ENCODE measurements around the gene HBM. TPM values are rescaled to one million over a fixed set of nuclear protein-coding genes. Genes with fewer than 3 reads are reported as not detected.
"Not testable (repeated sequence)": the region's sequence is repeated elsewhere in the genome, so short reads cannot be mapped to it uniquely, and the experiment has no call there.

The HBM gene
- total and polyA plus RNA-seq, 10 of the 15 experiments (the other 5 are each of a cell fraction or from before 2014, with no cell fraction given) = 0.23 TPM; not detected in 9

DNA sequence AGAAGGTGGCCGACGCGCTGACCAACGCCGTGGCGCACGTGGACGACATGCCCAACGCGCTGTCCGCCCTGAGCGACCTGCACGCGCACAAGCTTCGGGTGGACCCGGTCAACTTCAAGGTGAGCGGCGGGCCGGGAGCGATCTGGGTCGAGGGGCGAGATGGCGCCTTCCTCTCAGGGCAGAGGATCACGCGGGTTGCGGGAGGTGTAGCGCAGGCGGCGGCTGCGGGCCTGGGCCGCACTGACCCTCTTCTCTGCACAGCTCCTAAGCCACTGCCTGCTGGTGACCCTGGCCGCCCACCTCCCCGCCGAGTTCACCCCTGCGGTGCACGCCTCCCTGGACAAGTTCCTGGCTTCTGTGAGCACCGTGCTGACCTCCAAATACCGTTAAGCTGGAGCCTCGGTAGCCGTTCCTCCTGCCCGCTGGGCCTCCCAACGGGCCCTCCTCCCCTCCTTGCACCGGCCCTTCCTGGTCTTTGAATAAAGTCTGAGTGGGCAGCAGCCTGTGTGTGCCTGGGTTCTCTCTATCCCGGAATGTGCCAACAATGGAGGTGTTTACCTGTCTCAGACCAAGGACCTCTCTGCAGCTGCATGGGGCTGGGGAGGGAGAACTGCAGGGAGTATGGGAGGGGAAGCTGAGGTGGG lies 7.6 kb downstream of the HBM start:
- peaks cover 7 to 10% of the 10 kb centered on the region in 2 experiments for H3K27me3 ChIP-seq (replicated peaks in 1 of 2; ENCODE audit: control insufficient read depth in 2 of 2, insufficient read depth in 2 of 2, low read length in 1 of 2)
- intact Hi-C loops (cut with micrococcal nuclease; ENCODE audit: unreplicated experiment); H2AFZ ChIP-seq (ENCODE audit: control insufficient read depth, low read depth, low read length); POLR2A ChIA-PET; H3K79me2 ChIP-seq (ENCODE audit: control insufficient read depth, insufficient read depth, low read length); H3K36me3 ChIP-seq (ENCODE audit: control insufficient read depth in 2 of 2, insufficient read depth in 2 of 2, low read length in 1 of 2); H3K9ac ChIP-seq (ENCODE audit: control insufficient read depth, insufficient read depth, low read length); H3K4me2 ChIP-seq (ENCODE audit: control insufficient read depth, insufficient read depth); BruUV-seq (replicated peaks); H3K4me1 ChIP-seq (ENCODE audit: control insufficient read depth, insufficient read depth, low read length); H3K4me3 ChIP-seq; RAD21 ChIA-PET (ENCODE audit: unreplicated experiment); FAIRE-seq; H3K27ac ChIP-seq (ENCODE audit: control insufficient read depth, insufficient read depth); H4K20me1 ChIP-seq (ENCODE audit: control insufficient read depth, insufficient read depth); DNase-seq (ENCODE audit: low read depth, low spot score); in situ Hi-C loops (cut with MboI); ATAC-seq; H3K9me3 ChIP-seq (replicated peaks; ENCODE audit: control insufficient read depth, insufficient read depth, low read length); CTCF ChIA-PET; SMC1A ChIA-PET (ENCODE audit: uncharacterized antibody, unreplicated experiment): not testable (repeated sequence)
- 29% methylated on average over 10 of the region's 44 CpGs for WGBS (ENCODE audit: insufficient coverage, insufficient replicate concordance, low lambda C conversion rate, missing lambda C conversion rate)

DNA sequence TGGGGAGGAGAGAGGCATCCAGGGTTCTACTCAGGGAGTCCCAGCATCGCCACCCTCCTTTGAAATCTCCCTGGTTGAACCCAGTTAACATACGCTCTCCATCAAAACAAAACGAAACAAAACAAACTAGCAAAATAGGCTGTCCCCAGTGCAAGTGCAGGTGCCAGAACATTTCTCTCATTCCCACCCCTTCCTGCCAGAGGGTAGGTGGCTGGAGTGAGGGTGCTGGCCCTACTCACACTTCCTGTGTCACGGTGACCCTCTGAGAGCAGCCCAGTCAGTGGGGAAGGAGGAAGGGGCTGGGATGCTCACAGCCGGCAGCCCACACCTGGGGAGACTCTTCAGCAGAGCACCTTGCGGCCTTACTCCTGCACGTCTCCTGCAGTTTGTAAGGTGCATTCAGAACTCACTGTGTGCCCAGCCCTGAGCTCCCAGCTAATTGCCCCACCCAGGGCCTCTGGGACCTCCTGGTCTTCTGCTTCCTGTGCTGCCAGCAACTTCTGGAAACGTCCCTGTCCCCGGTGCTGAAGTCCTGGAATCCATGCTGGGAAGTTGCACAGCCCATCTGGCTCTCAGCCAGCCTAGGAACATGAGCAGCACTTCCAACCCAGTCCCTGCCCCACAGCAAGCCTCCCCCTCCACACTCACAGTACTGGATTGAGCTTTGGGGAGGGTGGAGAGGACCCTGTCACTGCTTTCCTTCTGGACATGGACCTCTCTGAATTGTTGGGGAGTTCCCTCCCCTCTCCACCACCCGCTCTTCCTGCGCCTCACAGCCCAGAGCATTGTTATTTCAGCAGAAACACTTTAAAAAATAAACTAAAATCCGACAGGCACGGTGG lies 8.4 kb downstream of the HBM start:
- intact Hi-C loops (cut with micrococcal nuclease; ENCODE audit: unreplicated experiment); H3K4me1 ChIP-seq (ENCODE audit: control insufficient read depth, insufficient read depth, low read length); H3K36me3 ChIP-seq (ENCODE audit: control insufficient read depth in 2 of 2, insufficient read depth in 2 of 2, low read length in 1 of 2); SMC1A ChIA-PET (ENCODE audit: uncharacterized antibody, unreplicated experiment); POLR2A ChIA-PET; H2AFZ ChIP-seq (ENCODE audit: control insufficient read depth, low read depth, low read length); H3K27ac ChIP-seq (ENCODE audit: control insufficient read depth, insufficient read depth); H3K9me3 ChIP-seq (replicated peaks; ENCODE audit: control insufficient read depth, insufficient read depth, low read length); H4K20me1 ChIP-seq (ENCODE audit: control insufficient read depth, insufficient read depth); H3K4me2 ChIP-seq (ENCODE audit: control insufficient read depth, insufficient read depth); H3K79me2 ChIP-seq (ENCODE audit: control insufficient read depth, insufficient read depth, low read length); RAD21 ChIA-PET (ENCODE audit: unreplicated experiment); ATAC-seq; H3K4me3 ChIP-seq; in situ Hi-C loops (cut with MboI); H3K9ac ChIP-seq (ENCODE audit: control insufficient read depth, insufficient read depth, low read length); CTCF ChIA-PET; BruUV-seq (replicated peaks); DNase-seq (ENCODE audit: low read depth, low spot score); FAIRE-seq: not testable (repeated sequence)
- peaks cover 4 to 10% of the 10 kb centered on the region in 2 experiments for H3K27me3 ChIP-seq (replicated peaks in 1 of 2; ENCODE audit: control insufficient read depth in 2 of 2, insufficient read depth in 2 of 2, low read length in 1 of 2)
- 34% methylated on average over 6 of the region's 13 CpGs for WGBS (ENCODE audit: insufficient coverage, insufficient replicate concordance, low lambda C conversion rate, missing lambda C conversion rate)

Data from GM12878 (cell line).